ENCODE results near the gene MAP1LC3B2. TPM values are rescaled to one million over a fixed set of nuclear protein-coding genes. Genes with fewer than 3 reads are reported as not detected.
A peak's percentile ranks its signal among the peaks of the same experiment; 100 is the strongest.

MAP1LC3B2 gene
- total RNA-seq, 1 experiment from 2014 or later: 1.9 TPM

GRCh38 chr12:116532986-116533342 lies 26.2 kb upstream of the MAP1LC3B2 start:
- intact Hi-C loops (cut with micrococcal nuclease; ENCODE audit: unreplicated experiment): no loop called here
- peak overlapping the region; percentile 58 to 83 for H3K4me3 ChIP-seq (ENCODE audit: low read depth in 2 of 2, low read length in 2 of 2)
- ATAC-seq (peak; percentile 25), DNase-seq (ENCODE audit: low read depth, low spot score) (no peak)
- no peaks in the 10 kb centered on the region; the same call in 1 of the 2 replicates for H3K9me3 ChIP-seq (ENCODE audit: control insufficient read depth, insufficient read depth, low read depth, low read length)
- no peaks in the 10 kb centered on the region for H3K27me3 ChIP-seq (ENCODE audit: control insufficient read depth, insufficient read depth, low read length)
- TF ChIP-seq REST (IDR thresholded peaks at IDR 0.05; ENCODE audit: insufficient read depth in 1 of 2, low read depth in 2 of 2, low read length in 1 of 2) (no peak), POLR2AphosphoS5 (IDR thresholded peaks at IDR 0.05; ENCODE audit: low read depth, low read length) (no peak), CTCF (IDR thresholded peaks at IDR 0.05) (no peak), SIN3A (IDR thresholded peaks at IDR 0.05; ENCODE audit: borderline replicate concordance, insufficient read depth, low read depth, low read length) (no peak), TCF7L2 (IDR thresholded peaks at IDR 0.05; ENCODE audit: low read depth, low read length) (no peak)
- ChIA-PET POLR2A (no interaction called here), CTCF (interaction anchor here (0.6 to 0.7 kb wide), 2 partner anchors 158 to 287 kb away, joined by 9 to 11 read pairs; no protein-coding TSS in a partner anchor)
- no peaks in the 10 kb centered on the region; the same call in 1 of the 2 replicates for H3K36me3 ChIP-seq (ENCODE audit: control insufficient read depth, insufficient read depth, low read length)
- in situ Hi-C loops (cut with HindIII; ENCODE audit: low pct_unique_long_range_greater_than_20kb, low sequenced_read_pairs): no loop called here
- H3K27ac ChIP-seq (ENCODE audit: low read length): peak overlapping the region; percentile 91
- H3K4me1 ChIP-seq (ENCODE audit: control insufficient read depth, insufficient read depth, low read length): peaks cover 55% of the 10 kb centered on the region
- BruUV-seq (replicated peaks): no TSS peak

GRCh38 chr12:116533343-116534251 lies 25.6 kb upstream of the MAP1LC3B2 start:
- ChIA-PET POLR2A (no interaction called here), CTCF (interaction anchor here (0.5 to 0.7 kb wide), 4 partner anchors 53 to 947 kb away, joined by 3 to 11 read pairs (median 7); no protein-coding TSS in a partner anchor)
- DNase-seq (ENCODE audit: low read depth, low spot score) (peak; percentile 33), ATAC-seq (peak; percentile 88)
- H3K27me3 ChIP-seq (ENCODE audit: control insufficient read depth, insufficient read depth, low read length): no peaks in the 10 kb centered on the region
- in situ Hi-C loops (cut with HindIII; ENCODE audit: low pct_unique_long_range_greater_than_20kb, low sequenced_read_pairs) (no loop called here), intact Hi-C loops (cut with micrococcal nuclease; ENCODE audit: unreplicated experiment) (no loop called here)
- peak overlapping the region; percentile 58 to 83 for H3K4me3 ChIP-seq (ENCODE audit: low read depth in 2 of 2, low read length in 2 of 2)
- H3K27ac ChIP-seq (ENCODE audit: low read length): peak overlapping the region; percentile 87
- no peaks in the 10 kb centered on the region for H3K9me3 ChIP-seq (ENCODE audit: control insufficient read depth, insufficient read depth, low read depth, low read length)
- no peaks in the 10 kb centered on the region; the same call in 1 of the 2 replicates for H3K36me3 ChIP-seq (ENCODE audit: control insufficient read depth, insufficient read depth, low read length)
- H3K4me1 ChIP-seq (ENCODE audit: control insufficient read depth, insufficient read depth, low read length): peaks cover 54% of the 10 kb centered on the region
- TF ChIP-seq POLR2AphosphoS5 (IDR thresholded peaks at IDR 0.05; ENCODE audit: low read depth, low read length) (peak; percentile 23; the same call in 1 of the 2 replicates), CTCF (IDR thresholded peaks at IDR 0.05) (no peak)
- no TSS peak for BruUV-seq (replicated peaks)
